Activated T-cell treated with anti-CD3 and anti-CD28 coated beads, Interleukin-2, amount 50 U/mL, for 1 hour (primary cell): ENCODE results near the gene RDH16.
"Not testable (repeated sequence)": the region's sequence is repeated elsewhere in the genome, so short reads cannot be mapped to it uniquely, and the experiment has no call there.

Experiments
- DNase-seq: peaks from one replicate; pipeline ENCODE4 v3.0.0-alpha.2; 2020

RDH16 gene

GRCh38 chr12:56988207-56988739 lies 30.9 kb upstream of the RDH16 start:
- DNase-seq: no peak

DNA sequence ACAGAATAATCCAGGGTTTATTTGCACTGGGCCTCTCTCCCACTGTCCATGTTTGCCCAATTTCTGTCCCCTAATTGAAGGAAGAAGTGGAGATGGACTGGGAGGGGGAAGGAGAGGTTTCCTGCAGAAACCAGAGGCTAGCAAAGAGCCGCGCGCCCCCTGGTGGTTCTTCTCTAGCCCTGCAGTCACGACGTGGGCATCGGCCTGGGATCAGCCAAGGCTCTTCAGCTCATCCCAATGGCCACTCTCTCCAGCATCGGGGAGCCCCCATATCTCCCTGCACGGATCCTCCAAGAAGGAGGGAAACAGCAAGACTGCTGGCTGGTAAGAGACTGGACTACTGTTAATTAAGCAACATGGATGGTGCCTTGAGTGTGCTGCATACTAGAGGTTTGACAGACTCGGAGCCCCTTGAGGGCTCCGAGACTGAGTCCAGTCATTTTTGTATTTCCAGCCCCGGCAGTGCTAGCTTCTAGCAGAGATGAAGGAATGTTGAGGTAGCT lies 30.2 kb upstream of the RDH16 start:
- peak; percentile 76 for DNase-seq

- DNase-seq: no peak
These were observed 29.6 kb upstream of the RDH16 start for GRCh38 chr12:56987011-56987410.

DNA sequence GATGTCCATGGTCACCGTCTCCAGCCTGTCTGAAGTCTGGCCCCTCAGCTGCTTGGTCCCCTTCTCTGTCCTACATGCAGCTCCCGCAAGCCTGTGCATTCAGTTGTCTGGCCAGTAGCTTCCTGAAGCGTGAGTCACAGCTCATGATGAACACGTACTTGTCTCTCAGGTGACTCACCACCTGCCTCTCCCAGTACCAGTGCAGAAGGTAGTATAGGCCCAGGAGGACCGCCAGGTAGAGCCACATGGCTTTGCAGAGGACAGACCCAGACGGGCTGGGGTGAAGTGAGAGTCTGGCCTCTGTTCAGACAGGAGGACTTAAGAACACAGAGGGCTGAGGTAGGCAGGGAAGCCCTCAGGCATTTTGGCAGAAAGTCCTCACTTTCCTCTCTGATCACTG lies 28.3 kb upstream of the RDH16 start:
- not testable (repeated sequence) for DNase-seq

GRCh38 chr12:56983386-56983785 lies 26.0 kb upstream of the RDH16 start:
- no peak for DNase-seq

DNA sequence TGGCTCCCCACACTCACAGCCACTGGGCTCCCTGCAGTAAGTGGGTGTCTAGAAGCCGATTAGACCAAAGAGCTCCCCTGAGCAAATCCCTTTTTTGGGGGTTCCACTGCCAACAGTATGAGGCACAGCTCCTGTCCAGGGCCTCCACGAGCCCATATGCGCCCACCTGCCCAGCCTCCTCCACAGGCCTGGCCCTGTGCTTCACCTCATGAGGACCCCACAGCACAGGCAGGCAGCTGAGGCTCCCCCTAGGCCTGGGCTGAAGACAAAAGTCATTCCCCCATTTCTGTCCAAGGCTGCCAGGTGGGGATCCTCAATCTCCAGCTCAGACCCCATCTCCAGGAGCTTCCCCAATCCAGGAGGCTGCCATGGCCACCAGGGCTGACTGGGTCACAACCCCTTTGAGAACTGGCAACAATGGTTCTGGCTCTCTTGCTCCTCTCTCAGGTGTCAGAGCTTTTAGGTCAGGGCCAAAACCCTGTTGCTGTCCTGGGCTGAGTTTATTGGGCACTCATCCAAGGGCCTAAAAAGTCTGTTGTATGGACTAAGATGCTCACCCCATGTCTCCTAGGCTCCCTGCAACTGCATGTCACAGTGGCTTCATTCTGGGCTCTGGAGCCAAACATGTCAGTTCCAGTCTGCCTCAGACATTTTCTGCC lies 25.3 kb upstream of the RDH16 start:
- not testable (repeated sequence) for DNase-seq

GRCh38 chr12:56980941-56981530 lies 23.6 kb upstream of the RDH16 start:
- no peak for DNase-seq

DNA sequence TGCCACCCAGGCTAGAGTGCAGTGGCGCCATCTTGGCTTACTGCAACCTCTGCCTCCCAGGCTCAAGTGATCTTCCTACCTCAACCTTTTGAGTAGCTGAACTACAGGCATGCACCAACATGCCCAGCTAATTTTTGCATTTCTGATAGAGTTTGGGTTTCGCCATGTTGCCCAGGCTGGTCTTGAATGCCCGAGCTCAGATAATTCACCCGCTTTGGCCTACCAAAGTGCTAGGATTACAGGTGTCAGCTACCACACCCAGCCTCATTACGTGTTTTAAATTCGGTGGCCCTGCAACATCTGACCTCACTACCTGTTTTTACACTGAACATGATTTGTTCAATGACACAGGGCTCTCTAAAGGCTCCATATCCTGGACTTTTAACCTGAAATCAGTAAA lies 22.9 kb upstream of the RDH16 start:
- DNase-seq: no peak

GRCh38 chr12:56979628-56980027 lies 22.2 kb upstream of the RDH16 start:
- no peak for DNase-seq

GRCh38 chr12:56978397-56979138 lies 21.2 kb upstream of the RDH16 start:
- DNase-seq: no peak

DNA sequence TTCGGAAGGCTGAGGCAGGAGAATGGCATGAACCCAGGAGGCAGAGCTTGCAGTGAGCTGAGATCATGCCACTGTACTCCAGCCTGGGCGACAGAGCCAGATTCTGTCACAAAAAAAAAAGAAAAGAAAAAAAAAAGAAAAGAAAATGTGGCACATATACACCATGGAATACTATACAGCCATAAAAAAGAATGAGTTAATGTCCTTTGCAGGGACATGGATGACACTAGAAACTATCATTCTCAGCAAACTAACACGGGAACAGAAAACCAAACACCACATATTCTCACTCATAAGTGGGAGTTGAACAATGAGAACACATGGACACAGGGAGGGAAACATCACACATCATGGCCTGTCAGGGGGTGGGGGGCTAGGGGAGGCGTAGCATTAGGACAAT lies 20.0 kb upstream of the RDH16 start:
- not testable (repeated sequence) for DNase-seq

DNA sequence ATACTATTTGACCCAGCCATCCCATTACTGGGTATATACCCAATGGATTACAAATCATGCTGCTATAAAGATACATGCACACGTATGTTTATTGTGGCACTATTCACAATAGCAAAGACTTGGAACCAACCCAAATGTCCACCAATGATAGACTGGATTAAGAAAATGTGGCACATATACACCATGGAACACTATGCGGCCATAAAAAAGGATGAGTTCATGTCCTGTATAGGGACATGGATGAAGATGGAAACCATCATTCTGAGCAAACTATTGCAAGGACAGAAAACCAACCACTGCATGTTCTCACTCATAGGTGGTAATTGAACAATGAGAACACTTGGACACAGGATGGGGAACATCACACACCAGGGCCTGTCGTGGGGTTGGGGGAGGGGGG lies 16.8 kb upstream of the RDH16 start:
- not testable (repeated sequence) for DNase-seq

GRCh38 chr12:56968910-56969309 lies 11.5 kb upstream of the RDH16 start:
- not testable (repeated sequence) for DNase-seq

GRCh38 chr12:56965997-56966642 lies 8.7 kb upstream of the RDH16 start:
- not testable (repeated sequence) for DNase-seq

- not testable (repeated sequence) for DNase-seq
These were observed 7.7 kb upstream of the RDH16 start for GRCh38 chr12:56965124-56965523.

DNA sequence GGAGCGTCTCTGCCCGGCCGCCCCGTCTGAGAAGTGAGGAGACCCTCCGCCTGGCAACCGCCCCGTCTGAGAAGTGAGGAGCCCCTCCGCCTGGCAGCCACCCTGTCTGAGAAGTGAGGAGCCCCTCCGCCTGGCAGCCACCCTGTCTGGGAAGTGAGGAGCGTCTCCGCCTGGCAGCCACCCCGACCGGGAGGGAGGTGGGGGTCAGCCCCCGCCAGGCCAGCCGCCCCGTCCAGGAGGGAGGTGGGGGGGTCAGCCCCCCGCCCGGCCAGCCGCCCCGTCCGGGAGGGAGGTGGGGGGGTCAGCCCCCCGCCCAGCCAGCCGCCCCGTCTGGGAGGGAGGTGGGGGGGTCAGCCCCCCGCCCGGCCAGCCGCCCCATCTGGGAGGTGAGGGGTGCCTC lies 6.1 kb upstream of the RDH16 start:
- not testable (repeated sequence) for DNase-seq

GRCh38 chr12:56962247-56962646 lies 4.8 kb upstream of the RDH16 start:
- DNase-seq: not testable (repeated sequence)

- DNase-seq: no peak
These were observed 1.0 kb upstream of the RDH16 start for GRCh38 chr12:56958422-56958821.

GRCh38 chr12:56955631-56956256 lies 1.7 kb downstream of the RDH16 start:
- no peak for DNase-seq

- DNase-seq: no peak
These were observed 2.5 kb downstream of the RDH16 start for GRCh38 chr12:56954958-56955355.

- no peak for DNase-seq
These were observed 3.1 kb downstream of the RDH16 start for GRCh38 chr12:56954057-56954957.

DNA sequence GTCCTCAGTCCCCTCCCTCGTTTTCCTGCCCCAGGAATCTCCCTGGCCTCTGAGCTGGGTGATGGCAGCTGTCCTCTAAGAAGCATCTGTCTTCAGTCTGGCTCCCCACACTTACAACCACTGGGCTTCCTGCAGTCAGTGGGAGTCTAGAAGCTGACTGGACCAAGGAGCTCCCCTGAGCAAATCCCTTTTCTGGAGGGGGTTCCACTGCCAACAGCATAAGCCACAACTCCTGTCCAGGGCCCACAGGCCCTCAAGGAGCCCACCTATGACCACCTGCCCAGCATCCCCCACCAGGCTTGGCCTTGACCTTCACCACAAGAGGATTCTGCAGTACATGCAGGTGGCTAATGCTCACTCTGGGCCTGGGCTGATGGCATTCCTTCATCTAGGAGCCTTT lies 4.1 kb downstream of the RDH16 start:
- DNase-seq: no peak
